HepG2 (cell line): ENCODE data around the gene CARD16. TPM values are rescaled to one million over a fixed set of nuclear protein-coding genes. Genes with fewer than 3 reads are reported as not detected.

ENCODE experiments used
- NONO ChIP-seq, 2 experiments: fragments of 450-650 bp in 1 of 2; sonication (generic) in 1 of 2; formaldehyde crosslinking in 1 of 2; IDR thresholded peaks in 1 of 2; conservative IDR thresholded peaks in 1 of 2; 2 replicates each; pipeline versions ENCODE4 v1.6.1 to v1.8.0; 2017 to 2022; ENCODE audit warnings: mild to moderate bottlenecking in 1 of 2, missing genetic modification reagents in 1 of 2, moderate library complexity in 1 of 2
- PHF8 ChIP-seq: sonication (generic); formaldehyde crosslinking; IDR thresholded peaks from 2 replicates; pipeline ENCODE4 v1.5.0; 2020; ENCODE audit warnings: missing genetic modification reagents
- ZNF343 ChIP-seq: sonication (generic); formaldehyde crosslinking; IDR thresholded peaks from 2 replicates; pipeline ENCODE4 v1.4.0; 2020; ENCODE audit warnings: mild to moderate bottlenecking, missing genetic modification reagents
- ZNF776 ChIP-seq: sonication (generic); formaldehyde crosslinking; IDR thresholded peaks from 2 replicates; pipeline ENCODE4 v1.4.0; 2020; ENCODE audit warnings: mild to moderate bottlenecking, missing genetic modification reagents
- ZNF777 ChIP-seq: sonication (generic); formaldehyde crosslinking; IDR thresholded peaks from 2 replicates; pipeline ENCODE4 v1.4.0; 2020; ENCODE audit warnings: missing genetic modification reagents
- polyA plus RNA-seq, 8 experiments: library from polyadenylated mRNA; depleted of rRNA in 3 of 8; stranded (reverse) in 7 of 8; unstranded in 1 of 8; fragments of >200 nt; fragmentation: Illumina TruSeq in 4 of 8; extraction: Trizol in 4 of 8; gene quantifications; 2 replicates each; pipeline versions ENCODE4 v1.2.1 to v1.2.3, GENCODE V29; 2011 to 2016; ENCODE audit warnings: low read depth in 4 of 8, missing spikeins in 1 of 8, mixed read lengths in 1 of 8; ENCODE audit not compliant: insufficient read depth in 1 of 8
- total RNA-seq, 5 experiments: library from RNA; depleted of rRNA; stranded (reverse); fragments of >200 nt; fragmentation: Illumina TruSeq; extraction: Trizol; gene quantifications; 2 replicates each; pipeline ENCODE4 v1.2.3, GENCODE V29; 2016; ENCODE audit warnings: low read depth in 1 of 5
- TF ChIP-seq, protein P1 (sequence below): sonication (generic); formaldehyde crosslinking; IDR thresholded peaks from 2 replicates; pipeline ENCODE4 v1.5.1; 2020; ENCODE audit warnings: missing genetic modification reagents, mild to moderate bottlenecking, borderline replicate concordance
- TF ChIP-seq, protein P2 (sequence below): sonication (generic); formaldehyde crosslinking; IDR thresholded peaks from 2 replicates; pipeline ENCODE4 v1.4.0; 2020; ENCODE audit warnings: mild to moderate bottlenecking, missing genetic modification reagents
- TF ChIP-seq, protein P3 (sequence below): IDR thresholded peaks from 2 replicates; pipeline ENCODE4 v1.6.1; 2016; ENCODE audit warnings: control low read depth
- TF ChIP-seq, protein P4 (sequence below): sonication (generic); formaldehyde crosslinking; IDR thresholded peaks from 2 replicates; pipeline ENCODE4 v1.9.0; 2021; ENCODE audit warnings: missing genetic modification reagents, mild to moderate bottlenecking, borderline replicate concordance
- TF ChIP-seq, protein P5 (sequence below): sonication (generic); formaldehyde crosslinking; IDR thresholded peaks from 2 replicates; pipeline ENCODE4 v1.4.0; 2020; ENCODE audit warnings: missing genetic modification reagents
- TF ChIP-seq, protein P6 (sequence below): sonication (generic); formaldehyde crosslinking; IDR thresholded peaks from 2 replicates; pipeline ENCODE4 v1.5.0; 2020; ENCODE audit warnings: mild to moderate bottlenecking, missing genetic modification reagents, borderline replicate concordance

CARD16 gene
- total and polyA plus RNA-seq, 2 of the 13 experiments (the other 11 are each of a cell fraction or from before 2014, with no cell fraction given) = 0.34 TPM; not detected in 1

DNA sequence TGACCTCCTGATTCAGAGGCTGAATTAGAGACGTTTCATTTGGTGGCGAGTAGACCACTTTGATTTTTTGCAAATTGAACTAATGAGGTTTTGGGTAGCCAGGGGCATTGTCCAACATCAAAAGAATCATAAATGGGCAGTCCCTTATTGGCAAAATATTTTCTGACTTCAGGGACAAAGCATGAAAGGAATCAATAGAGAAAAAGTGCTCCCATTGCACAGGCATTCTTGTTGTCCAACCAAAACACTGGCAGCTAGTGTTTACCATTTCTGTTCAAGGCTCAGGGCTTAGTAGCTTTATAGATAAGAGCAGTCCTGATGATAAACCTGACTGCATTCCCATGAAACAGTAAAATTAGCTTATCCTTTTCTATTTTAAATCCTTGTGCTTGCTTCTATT, 6.4 kb upstream of the CARD16 start (continued):
- TF ChIP-seq, protein P1, sequence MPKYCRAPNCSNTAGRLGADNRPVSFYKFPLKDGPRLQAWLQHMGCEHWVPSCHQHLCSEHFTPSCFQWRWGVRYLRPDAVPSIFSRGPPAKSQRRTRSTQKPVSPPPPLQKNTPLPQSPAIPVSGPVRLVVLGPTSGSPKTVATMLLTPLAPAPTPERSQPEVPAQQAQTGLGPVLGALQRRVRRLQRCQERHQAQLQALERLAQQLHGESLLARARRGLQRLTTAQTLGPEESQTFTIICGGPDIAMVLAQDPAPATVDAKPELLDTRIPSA (CRISPR knock-in tag) = no peak
- TF ChIP-seq, protein P2, sequence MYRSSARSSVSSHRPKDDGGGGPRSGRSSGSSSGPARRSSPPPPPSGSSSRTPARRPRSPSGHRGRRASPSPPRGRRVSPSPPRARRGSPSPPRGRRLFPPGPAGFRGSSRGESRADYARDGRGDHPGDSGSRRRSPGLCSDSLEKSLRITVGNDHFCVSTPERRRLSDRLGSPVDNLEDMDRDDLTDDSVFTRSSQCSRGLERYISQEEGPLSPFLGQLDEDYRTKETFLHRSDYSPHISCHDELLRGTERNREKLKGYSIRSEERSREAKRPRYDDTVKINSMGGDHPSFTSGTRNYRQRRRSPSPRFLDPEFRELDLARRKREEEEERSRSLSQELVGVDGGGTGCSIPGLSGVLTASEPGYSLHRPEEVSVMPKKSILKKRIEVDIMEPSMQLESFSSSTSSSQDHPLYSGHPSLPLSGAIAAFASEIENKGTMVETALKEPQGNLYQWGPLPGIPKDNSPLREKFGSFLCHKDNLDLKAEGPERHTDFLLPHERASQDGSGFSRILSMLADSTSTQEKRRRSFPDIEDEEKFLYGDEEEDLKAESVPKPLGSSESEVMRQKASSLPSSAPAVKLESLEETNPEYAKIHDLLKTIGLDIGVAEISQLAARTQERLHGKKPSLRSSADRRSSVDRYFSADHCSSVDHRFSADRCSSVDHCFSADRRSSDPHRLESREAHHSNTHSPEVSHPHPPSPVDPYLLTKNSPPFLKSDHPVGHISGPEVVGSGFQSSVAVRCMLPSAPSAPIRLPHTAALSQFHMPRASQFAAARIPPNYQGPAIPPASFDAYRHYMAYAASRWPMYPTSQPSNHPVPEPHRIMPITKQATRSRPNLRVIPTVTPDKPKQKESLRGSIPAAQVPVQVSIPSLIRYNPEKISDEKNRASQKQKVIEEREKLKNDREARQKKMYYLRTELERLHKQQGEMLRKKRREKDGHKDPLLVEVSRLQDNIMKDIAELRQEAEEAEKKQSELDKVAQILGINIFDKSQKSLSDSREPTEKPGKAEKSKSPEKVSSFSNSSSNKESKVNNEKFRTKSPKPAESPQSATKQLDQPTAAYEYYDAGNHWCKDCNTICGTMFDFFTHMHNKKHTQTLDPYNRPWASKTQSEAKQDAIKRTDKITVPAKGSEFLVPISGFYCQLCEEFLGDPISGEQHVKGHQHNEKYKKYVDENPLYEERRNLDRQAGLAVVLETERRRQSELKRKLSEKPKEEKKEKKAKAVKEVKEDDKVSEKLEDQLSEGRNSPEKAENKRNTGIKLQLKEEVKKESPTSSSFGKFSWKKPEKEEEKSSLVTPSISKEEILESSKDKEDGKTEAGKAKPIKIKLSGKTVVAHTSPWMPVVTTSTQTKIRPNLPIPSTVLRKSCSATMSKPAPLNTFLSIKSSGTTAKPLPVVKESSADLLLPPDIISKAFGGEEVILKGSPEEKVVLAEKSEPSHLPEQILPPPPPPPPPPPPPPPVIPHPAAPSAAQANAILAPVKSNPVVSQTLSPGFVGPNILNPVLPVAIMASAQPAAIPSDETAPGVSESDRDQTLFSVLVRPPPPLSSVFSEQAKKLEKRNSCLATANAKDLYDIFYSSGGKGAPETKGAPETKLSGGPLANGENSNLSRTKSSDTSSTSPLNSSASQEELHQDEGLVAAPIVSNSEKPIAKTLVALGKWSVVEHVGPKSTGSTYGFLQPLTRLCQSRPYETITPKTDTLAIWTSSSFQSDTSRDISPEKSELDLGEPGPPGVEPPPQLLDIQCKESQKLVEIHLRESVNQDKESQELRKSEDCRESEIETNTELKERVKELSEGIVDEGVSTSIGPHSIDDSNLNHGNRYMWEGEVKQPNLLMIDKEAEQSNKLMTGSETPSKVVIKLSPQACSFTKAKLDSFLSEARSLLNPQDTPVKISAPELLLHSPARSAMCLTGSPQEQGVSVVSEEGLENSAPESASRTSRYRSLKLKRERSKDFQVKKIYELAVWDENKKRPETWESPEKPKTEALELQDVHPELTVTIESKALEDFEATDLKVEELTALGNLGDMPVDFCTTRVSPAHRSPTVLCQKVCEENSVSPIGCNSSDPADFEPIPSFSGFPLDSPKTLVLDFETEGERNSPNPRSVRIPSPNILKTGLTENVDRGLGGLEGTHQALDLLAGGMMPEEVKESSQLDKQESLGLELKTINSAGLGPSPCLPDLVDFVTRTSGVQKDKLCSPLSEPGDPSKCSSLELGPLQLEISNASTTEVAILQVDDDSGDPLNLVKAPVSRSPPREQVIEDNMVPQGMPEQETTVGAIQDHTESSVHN (CRISPR knock-in tag) = no peak
- TF ChIP-seq, protein P3, sequence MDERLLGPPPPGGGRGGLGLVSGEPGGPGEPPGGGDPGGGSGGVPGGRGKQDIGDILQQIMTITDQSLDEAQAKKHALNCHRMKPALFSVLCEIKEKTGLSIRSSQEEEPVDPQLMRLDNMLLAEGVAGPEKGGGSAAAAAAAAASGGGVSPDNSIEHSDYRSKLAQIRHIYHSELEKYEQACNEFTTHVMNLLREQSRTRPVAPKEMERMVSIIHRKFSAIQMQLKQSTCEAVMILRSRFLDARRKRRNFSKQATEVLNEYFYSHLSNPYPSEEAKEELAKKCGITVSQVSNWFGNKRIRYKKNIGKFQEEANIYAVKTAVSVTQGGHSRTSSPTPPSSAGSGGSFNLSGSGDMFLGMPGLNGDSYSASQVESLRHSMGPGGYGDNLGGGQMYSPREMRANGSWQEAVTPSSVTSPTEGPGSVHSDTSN = no peak
- TF ChIP-seq ZNF343 (CRISPR knock-in tag) (no peak), NONO (IDR thresholded peaks at IDR 0.05) (no peak), NONO (CRISPR knock-in tag; conservative IDR thresholded peaks at IDR 0.05) (no peak), ZNF776 (CRISPR knock-in tag) (no peak), ZNF777 (CRISPR knock-in tag) (no peak), PHF8 (CRISPR knock-in tag) (no peak)
- TF ChIP-seq, protein P4, sequence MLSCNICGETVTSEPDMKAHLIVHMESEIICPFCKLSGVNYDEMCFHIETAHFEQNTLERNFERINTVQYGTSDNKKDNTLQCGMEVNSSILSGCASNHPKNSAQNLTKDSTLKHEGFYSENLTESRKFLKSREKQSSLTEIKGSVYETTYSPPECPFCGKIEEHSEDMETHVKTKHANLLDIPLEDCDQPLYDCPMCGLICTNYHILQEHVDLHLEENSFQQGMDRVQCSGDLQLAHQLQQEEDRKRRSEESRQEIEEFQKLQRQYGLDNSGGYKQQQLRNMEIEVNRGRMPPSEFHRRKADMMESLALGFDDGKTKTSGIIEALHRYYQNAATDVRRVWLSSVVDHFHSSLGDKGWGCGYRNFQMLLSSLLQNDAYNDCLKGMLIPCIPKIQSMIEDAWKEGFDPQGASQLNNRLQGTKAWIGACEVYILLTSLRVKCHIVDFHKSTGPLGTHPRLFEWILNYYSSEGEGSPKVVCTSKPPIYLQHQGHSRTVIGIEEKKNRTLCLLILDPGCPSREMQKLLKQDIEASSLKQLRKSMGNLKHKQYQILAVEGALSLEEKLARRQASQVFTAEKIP (CRISPR knock-in tag) = no peak
- TF ChIP-seq, protein P5, sequence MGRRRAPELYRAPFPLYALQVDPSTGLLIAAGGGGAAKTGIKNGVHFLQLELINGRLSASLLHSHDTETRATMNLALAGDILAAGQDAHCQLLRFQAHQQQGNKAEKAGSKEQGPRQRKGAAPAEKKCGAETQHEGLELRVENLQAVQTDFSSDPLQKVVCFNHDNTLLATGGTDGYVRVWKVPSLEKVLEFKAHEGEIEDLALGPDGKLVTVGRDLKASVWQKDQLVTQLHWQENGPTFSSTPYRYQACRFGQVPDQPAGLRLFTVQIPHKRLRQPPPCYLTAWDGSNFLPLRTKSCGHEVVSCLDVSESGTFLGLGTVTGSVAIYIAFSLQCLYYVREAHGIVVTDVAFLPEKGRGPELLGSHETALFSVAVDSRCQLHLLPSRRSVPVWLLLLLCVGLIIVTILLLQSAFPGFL (CRISPR knock-in tag) = no peak
- TF ChIP-seq, protein P6, sequence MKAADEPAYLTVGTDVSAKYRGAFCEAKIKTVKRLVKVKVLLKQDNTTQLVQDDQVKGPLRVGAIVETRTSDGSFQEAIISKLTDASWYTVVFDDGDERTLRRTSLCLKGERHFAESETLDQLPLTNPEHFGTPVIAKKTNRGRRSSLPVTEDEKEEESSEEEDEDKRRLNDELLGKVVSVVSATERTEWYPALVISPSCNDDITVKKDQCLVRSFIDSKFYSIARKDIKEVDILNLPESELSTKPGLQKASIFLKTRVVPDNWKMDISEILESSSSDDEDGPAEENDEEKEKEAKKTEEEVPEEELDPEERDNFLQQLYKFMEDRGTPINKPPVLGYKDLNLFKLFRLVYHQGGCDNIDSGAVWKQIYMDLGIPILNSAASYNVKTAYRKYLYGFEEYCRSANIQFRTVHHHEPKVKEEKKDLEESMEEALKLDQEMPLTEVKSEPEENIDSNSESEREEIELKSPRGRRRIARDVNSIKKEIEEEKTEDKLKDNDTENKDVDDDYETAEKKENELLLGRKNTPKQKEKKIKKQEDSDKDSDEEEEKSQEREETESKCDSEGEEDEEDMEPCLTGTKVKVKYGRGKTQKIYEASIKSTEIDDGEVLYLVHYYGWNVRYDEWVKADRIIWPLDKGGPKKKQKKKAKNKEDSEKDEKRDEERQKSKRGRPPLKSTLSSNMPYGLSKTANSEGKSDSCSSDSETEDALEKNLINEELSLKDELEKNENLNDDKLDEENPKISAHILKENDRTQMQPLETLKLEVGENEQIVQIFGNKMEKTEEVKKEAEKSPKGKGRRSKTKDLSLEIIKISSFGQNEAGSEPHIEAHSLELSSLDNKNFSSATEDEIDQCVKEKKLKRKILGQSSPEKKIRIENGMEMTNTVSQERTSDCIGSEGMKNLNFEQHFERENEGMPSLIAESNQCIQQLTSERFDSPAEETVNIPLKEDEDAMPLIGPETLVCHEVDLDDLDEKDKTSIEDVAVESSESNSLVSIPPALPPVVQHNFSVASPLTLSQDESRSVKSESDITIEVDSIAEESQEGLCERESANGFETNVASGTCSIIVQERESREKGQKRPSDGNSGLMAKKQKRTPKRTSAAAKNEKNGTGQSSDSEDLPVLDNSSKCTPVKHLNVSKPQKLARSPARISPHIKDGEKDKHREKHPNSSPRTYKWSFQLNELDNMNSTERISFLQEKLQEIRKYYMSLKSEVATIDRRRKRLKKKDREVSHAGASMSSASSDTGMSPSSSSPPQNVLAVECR (CRISPR knock-in tag) = no peak; the same call in 1 of the 2 replicates
